Tibial artery (tissue), 4 donors: ENCODE measurements around the gene NLRP8.

Experiments
- DNase-seq, 2 donors: peaks; one replicate each; pipeline ENCODE4 v3.0.0-alpha.2; 2019
- H3K27ac ChIP-seq, 2 donors: fragments of 200-600 bp; sonication (generic) in 1 of 2; 1 replicate in 1 of 2; 2 replicates in 1 of 2; pipeline ENCODE4 v1.5.1; 2018 to 2019; ENCODE audit warnings: mild to moderate bottlenecking in 1 of 2
- H3K27me3 ChIP-seq, 2 donors: fragments of 200-600 bp; sonication (generic) in 1 of 2; one replicate each; pipeline versions ENCODE4 v1.5.1 to v1.6.0; 2016 to 2019
- H3K36me3 ChIP-seq, 3 donors: fragments of 200-600 bp; sonication (generic) in 2 of 3; one replicate each; pipeline ENCODE4 v1.5.1; 2016 to 2019; ENCODE audit warnings: mild to moderate bottlenecking in 2 of 3
- H3K4me1 ChIP-seq, 4 donors: fragments of 200-600 bp; sonication (generic) in 2 of 4; 1 replicate in 3 of 4; 2 replicates in 1 of 4; pipeline ENCODE4 v1.5.1; 2016 to 2019
- H3K4me3 ChIP-seq, 2 donors: fragments of 200-600 bp; sonication (generic) in 1 of 2; 1 replicate in 1 of 2; 2 replicates in 1 of 2; pipeline ENCODE4 v1.5.1; 2018 to 2019; ENCODE audit warnings: mild to moderate bottlenecking in 2 of 2
- H3K9me3 ChIP-seq, 3 donors: fragments of 200-600 bp; sonication (generic) in 1 of 3; one replicate each; pipeline ENCODE4 v1.5.1; 2016 to 2019
- intact Hi-C: fragments of 100-400 bp; cut with DNase I; formaldehyde crosslinking; loops from one replicate; pipeline ENCODE4 v1.15.0; 2023; ENCODE audit warnings: low total_unique reads
- TF ChIP-seq, protein P1 (sequence below), 2 experiments: fragments of 200-600 bp in 1 of 2; fragments of 450-650 bp in 1 of 2; IDR thresholded peaks; one replicate each; pipeline ENCODE4 v1.5.1; 2017 to 2019; ENCODE audit warnings: antibody characterized with exemption in 2 of 2, mild to moderate bottlenecking in 1 of 2, moderate library complexity in 1 of 2

NLRP8 gene

GRCh38 chr19:55907746-55908145 is 39.9 kb upstream of the NLRP8 start:
- Histone ChIP-seq H3K4me3 (no peak overlapping the region), H3K9me3 (peaks cover 0 to 7% (median 0%) of the 10 kb centered on the region in 3 donors), H3K4me1 (no peaks in the 10 kb centered on the region), H3K36me3 (no peaks in the 10 kb centered on the region), H3K27ac (no peak overlapping the region), H3K27me3 (no peaks in the 10 kb centered on the region)
- no peak for DNase-seq
- intact Hi-C loops = no loop called here
- TF ChIP-seq, protein P1, sequence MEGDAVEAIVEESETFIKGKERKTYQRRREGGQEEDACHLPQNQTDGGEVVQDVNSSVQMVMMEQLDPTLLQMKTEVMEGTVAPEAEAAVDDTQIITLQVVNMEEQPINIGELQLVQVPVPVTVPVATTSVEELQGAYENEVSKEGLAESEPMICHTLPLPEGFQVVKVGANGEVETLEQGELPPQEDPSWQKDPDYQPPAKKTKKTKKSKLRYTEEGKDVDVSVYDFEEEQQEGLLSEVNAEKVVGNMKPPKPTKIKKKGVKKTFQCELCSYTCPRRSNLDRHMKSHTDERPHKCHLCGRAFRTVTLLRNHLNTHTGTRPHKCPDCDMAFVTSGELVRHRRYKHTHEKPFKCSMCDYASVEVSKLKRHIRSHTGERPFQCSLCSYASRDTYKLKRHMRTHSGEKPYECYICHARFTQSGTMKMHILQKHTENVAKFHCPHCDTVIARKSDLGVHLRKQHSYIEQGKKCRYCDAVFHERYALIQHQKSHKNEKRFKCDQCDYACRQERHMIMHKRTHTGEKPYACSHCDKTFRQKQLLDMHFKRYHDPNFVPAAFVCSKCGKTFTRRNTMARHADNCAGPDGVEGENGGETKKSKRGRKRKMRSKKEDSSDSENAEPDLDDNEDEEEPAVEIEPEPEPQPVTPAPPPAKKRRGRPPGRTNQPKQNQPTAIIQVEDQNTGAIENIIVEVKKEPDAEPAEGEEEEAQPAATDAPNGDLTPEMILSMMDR (IDR thresholded peaks at IDR 0.05) = no peak

- Histone ChIP-seq H3K9me3 (peaks cover 0 to 7% (median 0%) of the 10 kb centered on the region in 3 donors), H3K4me1 (no peaks in the 10 kb centered on the region), H3K36me3 (no peaks in the 10 kb centered on the region), H3K27me3 (no peaks in the 10 kb centered on the region), H3K27ac (no peak overlapping the region), H3K4me3 (no peak overlapping the region)
- intact Hi-C loops = no loop called here
- DNase-seq = no peak
- TF ChIP-seq, protein P1 (IDR thresholded peaks at IDR 0.05) = no peak
Measured at GRCh38 chr19:55909801-55910200, 37.8 kb upstream of the NLRP8 start.

- Histone ChIP-seq H3K27ac (no peak overlapping the region), H3K4me3 (no peak overlapping the region), H3K9me3 (peaks cover 0 to 13% (median 11%) of the 10 kb centered on the region in 3 donors), H3K36me3 (no peaks in the 10 kb centered on the region), H3K27me3 (no peaks in the 10 kb centered on the region), H3K4me1 (no peaks in the 10 kb centered on the region)
- TF ChIP-seq, protein P1 (IDR thresholded peaks at IDR 0.05) = no peak
- no peak for DNase-seq
- intact Hi-C loops = no loop called here
Measured at GRCh38 chr19:55912916-55913315, 34.7 kb upstream of the NLRP8 start.

DNA sequence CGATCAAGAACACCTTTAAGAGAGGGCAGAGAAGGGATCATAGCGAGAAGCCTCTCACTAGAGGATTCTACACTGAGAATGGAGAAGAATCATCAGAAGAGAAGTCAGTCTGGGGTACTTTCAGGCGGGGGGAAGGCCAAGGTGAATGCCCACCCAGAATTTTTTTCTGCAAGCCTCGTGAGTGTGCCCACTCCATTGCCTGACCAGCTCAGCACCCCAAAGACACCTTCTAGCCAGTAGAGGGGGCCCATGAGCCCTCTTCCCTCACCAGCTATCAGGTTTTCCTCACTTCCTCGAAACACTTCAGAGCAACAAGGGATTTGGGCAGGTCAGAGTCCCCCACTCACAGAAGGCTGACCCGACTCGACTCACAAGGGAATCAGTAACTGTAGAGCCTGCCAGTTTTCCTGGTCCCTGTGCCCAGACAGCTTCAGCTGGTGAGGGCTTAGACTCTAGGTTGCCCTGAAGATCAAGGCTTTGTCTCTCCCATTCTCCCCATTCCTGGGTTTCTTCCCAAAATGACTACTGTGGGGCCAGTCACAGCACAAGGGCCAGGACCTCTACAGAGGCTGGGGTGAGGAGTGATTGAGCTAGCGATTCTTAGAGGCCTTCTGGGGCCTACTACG is 33.9 kb upstream of the NLRP8 start:
- TF ChIP-seq, protein P1 (IDR thresholded peaks at IDR 0.05) = no peak
- intact Hi-C loops = no loop called here
- no peak overlapping the region for H3K27ac ChIP-seq
- no peaks in the 10 kb centered on the region for H3K27me3 ChIP-seq
- peaks cover 0 to 13% (median 11%) of the 10 kb centered on the region in 3 donors for H3K9me3 ChIP-seq
- no peaks in the 10 kb centered on the region for H3K36me3 ChIP-seq
- H3K4me3 ChIP-seq = no peak overlapping the region
- no peak for DNase-seq
- no peaks in the 10 kb centered on the region for H3K4me1 ChIP-seq

GRCh38 chr19:55923556-55923955 is 24.1 kb upstream of the NLRP8 start:
- no peaks in the 10 kb centered on the region for H3K4me1 ChIP-seq
- no peaks in the 10 kb centered on the region for H3K27me3 ChIP-seq
- no peaks in the 10 kb centered on the region for H3K36me3 ChIP-seq
- H3K4me3 ChIP-seq = no peak overlapping the region
- no peak for DNase-seq
- H3K9me3 ChIP-seq = peaks cover 0 to 16% (median 11%) of the 10 kb centered on the region in 3 donors
- TF ChIP-seq, protein P1 (IDR thresholded peaks at IDR 0.05) = no peak
- intact Hi-C loops = no loop called here
- H3K27ac ChIP-seq = no peak overlapping the region
